ENCODE measurements around the gene ANKS1B.

GRCh38 chr12:99611117-99611516, 373.6 kb downstream of the ANKS1B start:
- TF ChIP-seq GATA2 (IDR thresholded peaks at IDR 0.05; ENCODE audit: low read depth, low read length) (no peak), GATA3 (IDR thresholded peaks at IDR 0.05; ENCODE audit: low read depth, low read length) (no peak)

Data from SH-SY5Y (cell line).